CD14-positive monocyte (primary cell): ENCODE data around the gene CEP44. TPM values are rescaled to one million over a fixed set of nuclear protein-coding genes. Genes with fewer than 3 reads are reported as not detected.

Experiments used
- DNase-seq, 3 donors: peaks; one replicate each; pipeline ENCODE4 v3.0.0-alpha.2; 2011 to 2022
- H2AFZ ChIP-seq: 2 replicates; pipeline ENCODE4 v1.6.0; 2012; ENCODE audit warnings: mild to moderate bottlenecking, low read depth, low read length, inconsistent platforms; ENCODE audit not compliant: insufficient read depth, poor library complexity, severe bottlenecking
- H3K27ac ChIP-seq, 2 donors: 1 replicate in 1 of 2; 2 replicates in 1 of 2; pipeline ENCODE4 v1.5.1; 2012 to 2013; ENCODE audit warnings: low read length in 2 of 2, control low read depth in 1 of 2, inconsistent platforms in 1 of 2, low read depth in 1 of 2, mild to moderate bottlenecking in 1 of 2
- H3K27me3 ChIP-seq, 2 donors: one replicate each; pipeline versions ENCODE4 v1.6.0 to v1.6.1; 2011 to 2013; ENCODE audit warnings: low read length in 2 of 2; ENCODE audit not compliant: control insufficient read depth in 2 of 2, insufficient read depth in 2 of 2
- H3K36me3 ChIP-seq, 2 donors: replicated peaks in 1 of 2; 1 replicate in 1 of 2; 2 replicates in 1 of 2; pipeline versions ENCODE4 v1.5.1 to v1.6.1; 2012 to 2013; ENCODE audit warnings: low read length in 2 of 2, control low read depth in 1 of 2, inconsistent platforms in 1 of 2, mild to moderate bottlenecking in 1 of 2; ENCODE audit not compliant: insufficient read depth in 2 of 2, control insufficient read depth in 1 of 2
- H3K4me1 ChIP-seq, 2 donors: 1 replicate in 1 of 2; 2 replicates in 1 of 2; pipeline versions ENCODE4 v1.5.1 to v1.6.1; 2012 to 2013; ENCODE audit warnings: low read length in 2 of 2, control low read depth in 1 of 2, inconsistent platforms in 1 of 2, mild to moderate bottlenecking in 1 of 2, moderate library complexity in 1 of 2; ENCODE audit not compliant: insufficient read depth in 2 of 2, control insufficient read depth in 1 of 2
- H3K4me2 ChIP-seq: replicated peaks from 2 replicates; pipeline ENCODE3; 2012; ENCODE audit warnings: low read length, moderate library complexity, mild to moderate bottlenecking; ENCODE audit not compliant: poor library complexity, severe bottlenecking; ENCODE audit errors: extremely low read depth
- H3K4me3 ChIP-seq, 3 experiments: fragments of 200-600 bp in 1 of 3; sonication (generic) in 1 of 3; replicated peaks in 1 of 3; 1 replicate in 2 of 3; 2 replicates in 1 of 3; pipeline ENCODE4 v1.5.1; 2011 to 2013; ENCODE audit warnings: low read length in 3 of 3, mild to moderate bottlenecking in 3 of 3, control low read depth in 2 of 3, low read depth in 2 of 3, inconsistent platforms in 1 of 3, moderate library complexity in 1 of 3
- H3K79me2 ChIP-seq: 2 replicates; pipeline ENCODE4 v1.6.0; 2012; ENCODE audit warnings: mild to moderate bottlenecking, control low read depth, inconsistent platforms, low read length, moderate library complexity; ENCODE audit not compliant: insufficient read depth
- H3K9ac ChIP-seq: 2 replicates; pipeline ENCODE4 v1.6.0; 2017; ENCODE audit warnings: low read length, mild to moderate bottlenecking; ENCODE audit not compliant: insufficient read depth, poor library complexity, severe bottlenecking
- H3K9me3 ChIP-seq, 2 donors: replicated peaks in 1 of 2; 1 replicate in 1 of 2; 2 replicates in 1 of 2; pipeline versions ENCODE4 v1.5.1 to v1.6.1; 2012 to 2013; ENCODE audit warnings: low read length in 2 of 2, control low read depth in 1 of 2; ENCODE audit not compliant: control insufficient read depth in 1 of 2, insufficient read depth in 1 of 2
- H4K20me1 ChIP-seq: 2 replicates; pipeline ENCODE4 v1.6.0; 2012; ENCODE audit warnings: mild to moderate bottlenecking, low read length, control low read depth, moderate library complexity; ENCODE audit not compliant: insufficient read depth
- H3K27ac Mint-ChIP-seq, 7 donors: one replicate each; pipeline ENCODE4 v1.8.0; 2020; ENCODE audit warnings: mild to moderate bottlenecking in 7 of 7, mixed read lengths in 7 of 7, moderate library complexity in 6 of 7, inconsistent platforms in 2 of 7
- H3K27me3 Mint-ChIP-seq, 3 donors: one replicate each; pipeline ENCODE4 v1.8.0; 2021 to 2022; ENCODE audit warnings: low read depth in 3 of 3, mild to moderate bottlenecking in 3 of 3, mixed read lengths in 3 of 3, moderate library complexity in 3 of 3, inconsistent platforms in 1 of 3
- H3K36me3 Mint-ChIP-seq, 2 donors: one replicate each; pipeline ENCODE4 v1.8.0; 2020; ENCODE audit warnings: mixed read lengths in 2 of 2, inconsistent platforms in 1 of 2, mild to moderate bottlenecking in 1 of 2
- H3K4me1 Mint-ChIP-seq: one replicate; pipeline ENCODE4 v1.8.0; 2020; ENCODE audit warnings: mild to moderate bottlenecking, mixed read lengths
- H3K4me3 Mint-ChIP-seq, 2 donors: one replicate each; pipeline ENCODE4 v1.8.0; 2020; ENCODE audit warnings: mild to moderate bottlenecking in 2 of 2, mixed read lengths in 2 of 2, moderate library complexity in 1 of 2
- H3K9me3 Mint-ChIP-seq, 7 donors: one replicate each; pipeline ENCODE4 v1.8.0; 2020 to 2022; ENCODE audit warnings: mixed read lengths in 7 of 7, mild to moderate bottlenecking in 6 of 7, moderate library complexity in 6 of 7, inconsistent platforms in 2 of 7
- WGBS: methylation state at CpG from one replicate; pipeline ENCODE4 v1.1.5; 2013; ENCODE audit warnings: missing lambda C conversion rate; ENCODE audit not compliant: insufficient coverage; 5-methylcytosine and 5-hydroxymethylcytosine counted together
- intact Hi-C, 2 donors: fragments of 100-400 bp; cut with micrococcal nuclease; formaldehyde crosslinking; loops; one replicate each; pipeline versions ENCODE4 v1.15.0 to v1.15.1; 2023
- polyA plus RNA-seq, 3 donors: library from polyadenylated mRNA; depleted of rRNA in 1 of 3; unstranded in 2 of 3; stranded (reverse) in 1 of 3; fragments of 300-500 nt in 2 of 3; fragments of >200 nt in 1 of 3; fragmentation: Illumina TruSeq in 2 of 3; gene quantifications; 1 replicate in 2 of 3; 2 replicates in 1 of 3; pipeline ENCODE4 v1.2.3, GENCODE V29; 2012 to 2021
- TF ChIP-seq, protein P1 (sequence below): fragments of 200-600 bp; IDR thresholded peaks from one replicate; pipeline ENCODE4 v1.8.0; 2022; ENCODE audit warnings: antibody characterized with exemption, mild to moderate bottlenecking

Gene CEP44
- polyA plus RNA-seq, 3 donors, result 1.9 to 3.3 (median 2.2) TPM

DNA sequence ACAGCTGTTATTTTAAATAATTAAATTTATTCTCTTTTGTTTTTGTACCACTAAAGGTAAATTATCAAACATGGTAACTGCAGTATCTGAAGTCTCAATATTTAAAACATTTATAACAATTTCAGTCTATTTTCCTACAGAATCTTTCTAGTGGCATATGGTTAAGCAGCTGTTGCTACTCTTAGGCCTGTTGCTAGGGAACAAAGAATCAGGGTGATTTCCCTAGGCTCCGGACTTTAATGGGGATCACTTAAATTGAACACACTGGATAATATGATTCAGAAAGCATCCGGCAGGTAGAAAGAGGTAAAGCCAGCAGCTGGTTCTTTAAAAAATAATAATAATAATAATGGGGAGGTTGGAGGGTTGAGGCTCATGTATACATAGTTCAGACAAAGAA, 17.8 kb upstream of the CEP44 start:
- Histone ChIP-seq H3K27ac (no peak overlapping the region), H3K36me3 (peaks cover 8 to 25% of the 10 kb centered on the region in 2 donors), H3K4me1 (no peaks in the 10 kb centered on the region), H2AFZ (no peak overlapping the region), H4K20me1 (peaks cover 39% of the 10 kb centered on the region), H3K4me2 (no peak overlapping the region), H3K9ac (no peak overlapping the region), H3K4me3 (no peak overlapping the region), H3K9me3 (no peaks in the 10 kb centered on the region), H3K27me3 (no peaks in the 10 kb centered on the region), H3K79me2 (peaks cover 36% of the 10 kb centered on the region)
- TF ChIP-seq, protein P1, sequence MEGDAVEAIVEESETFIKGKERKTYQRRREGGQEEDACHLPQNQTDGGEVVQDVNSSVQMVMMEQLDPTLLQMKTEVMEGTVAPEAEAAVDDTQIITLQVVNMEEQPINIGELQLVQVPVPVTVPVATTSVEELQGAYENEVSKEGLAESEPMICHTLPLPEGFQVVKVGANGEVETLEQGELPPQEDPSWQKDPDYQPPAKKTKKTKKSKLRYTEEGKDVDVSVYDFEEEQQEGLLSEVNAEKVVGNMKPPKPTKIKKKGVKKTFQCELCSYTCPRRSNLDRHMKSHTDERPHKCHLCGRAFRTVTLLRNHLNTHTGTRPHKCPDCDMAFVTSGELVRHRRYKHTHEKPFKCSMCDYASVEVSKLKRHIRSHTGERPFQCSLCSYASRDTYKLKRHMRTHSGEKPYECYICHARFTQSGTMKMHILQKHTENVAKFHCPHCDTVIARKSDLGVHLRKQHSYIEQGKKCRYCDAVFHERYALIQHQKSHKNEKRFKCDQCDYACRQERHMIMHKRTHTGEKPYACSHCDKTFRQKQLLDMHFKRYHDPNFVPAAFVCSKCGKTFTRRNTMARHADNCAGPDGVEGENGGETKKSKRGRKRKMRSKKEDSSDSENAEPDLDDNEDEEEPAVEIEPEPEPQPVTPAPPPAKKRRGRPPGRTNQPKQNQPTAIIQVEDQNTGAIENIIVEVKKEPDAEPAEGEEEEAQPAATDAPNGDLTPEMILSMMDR, result no peak
- no peak for DNase-seq
- WGBS, result no CpG with 5 or more reads among the region's 2 CpGs
- intact Hi-C loops, result no loop called here
- Mint-ChIP-seq H3K27me3 (no peaks in the 10 kb centered on the region), H3K4me1 (peaks cover 3% of the 10 kb centered on the region), H3K36me3 (peaks cover 19 to 21% of the 10 kb centered on the region in 2 donors), H3K4me3 (no peak overlapping the region), H3K27ac (no peak overlapping the region), H3K9me3 (no peaks in the 10 kb centered on the region)

DNA sequence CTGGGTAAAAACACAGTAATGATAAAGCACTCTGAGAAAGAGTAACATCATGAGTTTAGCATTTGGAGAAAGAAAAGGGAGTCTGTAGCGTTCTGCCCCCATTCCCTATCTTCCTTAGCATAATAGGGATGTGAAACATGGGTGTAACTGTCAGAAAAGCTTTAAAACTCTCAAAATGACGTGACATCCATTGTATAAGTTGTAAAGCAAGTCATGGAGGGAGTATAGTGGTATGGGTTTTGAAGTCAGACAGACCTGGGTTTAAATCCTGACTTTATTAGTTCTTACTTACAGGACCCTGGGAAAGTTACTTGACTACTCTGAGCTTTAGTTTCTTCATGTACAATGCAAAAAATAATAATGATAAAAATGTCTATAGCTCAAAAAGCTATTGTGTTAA, 17.3 kb upstream of the CEP44 start:
- intact Hi-C loops, result no loop called here
- Histone ChIP-seq H3K79me2 (peaks cover 41% of the 10 kb centered on the region), H3K27ac (no peak overlapping the region), H4K20me1 (peaks cover 44% of the 10 kb centered on the region), H2AFZ (no peak overlapping the region), H3K36me3 (peaks cover 8 to 25% of the 10 kb centered on the region in 2 donors), H3K4me2 (no peak overlapping the region), H3K4me1 (no peaks in the 10 kb centered on the region), H3K27me3 (no peaks in the 10 kb centered on the region), H3K4me3 (no peak overlapping the region), H3K9me3 (no peaks in the 10 kb centered on the region), H3K9ac (no peak overlapping the region)
- peaks cover 21 to 22% of the 10 kb centered on the region in 2 donors for H3K36me3 Mint-ChIP-seq
- peaks cover 8% of the 10 kb centered on the region for H3K4me1 Mint-ChIP-seq
- no peak overlapping the region for H3K4me3 Mint-ChIP-seq
- H3K9me3 Mint-ChIP-seq, result no peaks in the 10 kb centered on the region
- TF ChIP-seq, protein P1, result no peak
- DNase-seq, result no peak
- no CpG with 5 or more reads among the region's 2 CpGs for WGBS
- no peaks in the 10 kb centered on the region for H3K27me3 Mint-ChIP-seq
- no peak overlapping the region for H3K27ac Mint-ChIP-seq
